GM19468 (cell line): ENCODE results near the gene EXOC3L4.
"Not testable (repeated sequence)": the region's sequence is repeated elsewhere in the genome, so short reads cannot be mapped to it uniquely, and the experiment has no call there.

ENCODE experiments used
- ATAC-seq: cut with Tn5 transposase; IDR thresholded peaks from one replicate; pipeline ENCODE4 v1.9.1; 2021; ENCODE audit warnings: mild to moderate bottlenecking, moderate library complexity, moderate number of reproducible peaks; ENCODE audit not compliant: unreplicated experiment; ENCODE audit errors: extremely low read depth

Gene EXOC3L4

DNA sequence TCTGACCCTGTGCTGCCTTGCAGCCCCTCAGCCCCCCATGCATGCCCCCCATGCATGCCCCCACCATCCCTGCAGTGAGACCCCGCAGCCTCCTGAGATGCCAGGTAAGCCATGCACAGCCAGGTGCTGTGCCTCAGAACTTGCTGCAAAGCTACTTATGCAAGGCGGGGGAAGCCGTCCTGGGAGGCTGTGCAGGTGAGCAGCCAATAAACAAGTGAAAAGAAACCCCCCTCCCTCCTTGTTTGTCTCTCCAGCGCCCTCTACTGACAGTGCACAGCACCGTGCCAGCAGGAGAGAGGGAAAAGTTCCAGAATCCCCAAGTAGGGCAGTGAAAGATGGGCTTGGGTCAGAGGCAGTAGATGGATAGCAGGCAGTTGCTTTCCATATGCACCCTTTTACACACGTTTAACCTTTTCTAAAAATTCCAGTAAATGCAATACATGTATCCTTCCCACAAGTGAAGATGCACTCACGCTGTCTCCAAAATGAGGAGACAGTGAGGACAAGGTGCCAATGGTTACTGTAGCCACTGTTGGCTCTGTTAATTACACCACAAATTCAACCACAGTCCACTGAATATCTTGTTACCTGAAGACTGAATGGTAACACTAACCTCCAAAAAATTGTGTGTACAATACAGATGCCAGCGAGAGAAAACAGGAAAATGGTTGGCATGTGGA, 46.7 kb downstream of the EXOC3L4 start:
- ATAC-seq = no peak

- no peak for ATAC-seq
Measured at GRCh38 chr14:103142026-103142425, 47.5 kb downstream of the EXOC3L4 start.

DNA sequence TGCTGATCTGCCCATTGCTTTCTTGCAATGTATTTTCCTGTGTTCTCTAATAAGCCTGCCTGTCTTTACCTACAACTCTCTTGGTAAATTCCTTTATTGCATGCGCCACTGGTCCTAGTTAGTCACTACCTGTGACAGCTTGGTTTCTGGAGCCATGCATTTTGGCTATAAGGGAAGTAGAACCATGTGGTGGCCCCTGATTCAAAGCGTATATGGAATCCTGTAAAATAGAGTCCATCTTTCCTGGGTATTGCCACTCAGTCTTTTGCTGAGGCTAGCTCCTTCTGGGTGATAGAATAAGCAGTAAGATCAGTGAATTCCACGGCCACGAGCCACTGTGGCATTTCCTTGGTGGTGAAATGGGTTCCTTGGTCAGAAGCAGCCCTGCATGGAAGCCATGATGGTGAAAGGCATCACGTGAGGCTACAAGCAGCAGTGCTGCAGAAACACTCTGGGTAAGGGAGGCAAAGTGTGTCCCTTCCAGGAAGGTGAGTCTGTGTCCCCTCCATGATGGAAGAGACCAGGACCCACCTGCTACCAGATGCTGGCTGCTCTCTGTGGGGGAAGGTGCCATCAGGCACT, 48.3 kb downstream of the EXOC3L4 start:
- ATAC-seq = no peak

- no peak for ATAC-seq
Measured at GRCh38 chr14:103143506-103143905, 49.0 kb downstream of the EXOC3L4 start.

DNA sequence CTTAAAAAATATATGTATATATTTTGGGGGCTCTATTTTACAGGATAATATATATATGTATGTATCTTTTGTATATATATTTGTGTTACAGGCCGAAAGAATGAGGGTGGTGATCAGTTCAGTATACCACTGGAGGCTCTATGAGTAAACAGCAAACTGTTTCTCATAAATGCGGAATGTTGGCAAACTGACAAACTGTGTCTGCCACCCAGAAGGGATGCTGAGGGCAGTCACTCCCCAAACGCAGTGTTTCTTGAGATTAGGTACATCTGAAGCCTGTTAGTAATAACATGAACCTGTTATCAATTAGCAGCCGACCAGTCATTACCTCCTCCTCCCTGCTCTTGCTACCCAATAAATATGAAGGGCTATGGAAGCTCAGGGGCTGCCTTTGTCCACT, 49.6 kb downstream of the EXOC3L4 start:
- ATAC-seq = no peak

DNA sequence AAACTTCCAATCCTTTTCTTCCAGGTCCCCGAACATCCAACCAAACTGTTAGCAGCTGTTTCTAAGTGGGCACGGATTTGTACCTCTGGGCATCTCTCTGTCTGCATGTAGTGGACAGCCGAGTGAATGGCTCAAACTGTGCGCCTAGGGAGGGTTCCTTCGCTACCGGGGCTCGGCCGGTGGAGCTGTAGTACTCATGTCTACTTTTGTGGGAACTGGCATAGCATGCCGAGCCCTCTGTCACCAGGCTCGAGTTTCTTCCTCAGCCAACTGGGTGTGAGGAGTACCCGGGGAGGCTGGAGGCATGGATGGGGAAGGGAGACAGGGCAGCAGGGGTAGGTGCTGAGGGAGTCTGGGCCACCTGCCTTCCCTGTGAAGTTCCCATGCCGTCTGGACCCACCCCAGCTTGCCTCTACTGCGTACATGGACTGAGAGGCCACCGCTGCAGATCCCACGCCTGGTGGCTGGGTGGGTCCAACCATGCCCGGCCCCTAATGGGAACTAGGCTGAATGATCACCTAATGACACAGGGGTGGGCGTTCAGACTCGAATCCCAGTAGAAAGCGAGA, 51.7 kb downstream of the EXOC3L4 start:
- ATAC-seq = no peak

- ATAC-seq = no peak
Measured at GRCh38 chr14:103149351-103150237, 55.1 kb downstream of the EXOC3L4 start.

DNA sequence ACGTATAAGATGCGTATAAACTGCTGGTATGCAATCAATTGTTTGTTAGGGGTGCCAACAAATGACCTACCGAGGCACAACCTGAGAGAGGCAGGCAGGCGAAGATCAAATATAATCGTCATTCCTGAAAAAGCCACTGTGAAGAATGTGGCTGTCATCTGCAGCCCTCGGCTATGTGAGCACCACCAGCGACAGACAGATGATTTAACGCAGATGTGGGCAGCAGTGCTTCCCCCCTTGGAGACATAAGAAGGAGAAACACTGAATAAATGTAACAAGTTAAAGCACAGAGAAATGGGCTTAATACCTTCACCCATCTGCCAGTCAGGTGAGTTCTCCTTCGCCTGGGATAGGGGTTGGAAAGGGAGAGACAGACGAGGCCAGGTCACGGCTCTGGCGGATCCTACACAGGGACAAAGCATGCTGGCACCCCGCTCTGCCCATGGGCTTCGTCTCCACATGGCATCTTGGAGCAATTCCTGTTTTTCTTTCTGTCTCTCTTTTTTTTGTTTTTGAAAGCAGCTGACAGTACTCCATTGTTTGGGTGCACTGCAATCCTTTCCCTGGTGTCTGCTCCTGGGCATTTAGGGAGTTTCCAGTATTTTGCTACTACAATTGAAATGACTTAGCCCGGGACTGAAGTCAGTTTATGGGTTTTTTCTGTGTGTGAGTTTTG, 56.9 kb downstream of the EXOC3L4 start:
- ATAC-seq = no peak

DNA sequence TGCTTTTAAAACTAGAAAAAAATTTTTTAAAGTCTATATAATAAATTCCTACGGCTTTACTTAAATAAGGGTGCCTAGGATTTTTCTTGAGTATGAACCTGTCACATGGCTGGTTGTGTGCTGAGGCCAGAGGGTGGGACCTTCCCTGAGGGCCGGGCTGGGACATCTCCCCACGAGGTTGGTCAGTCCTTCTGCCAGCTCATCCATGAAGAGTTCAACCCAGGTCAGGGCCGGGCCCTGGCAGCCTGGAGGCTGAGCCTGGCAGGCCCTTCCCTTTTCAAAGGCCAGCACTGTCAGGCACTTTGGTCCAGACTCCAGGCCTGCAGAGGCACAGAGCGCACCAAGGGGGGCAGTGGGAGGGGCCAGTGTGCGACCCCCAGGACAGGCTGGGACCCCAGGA, 60.5 kb downstream of the EXOC3L4 start:
- no peak for ATAC-seq

DNA sequence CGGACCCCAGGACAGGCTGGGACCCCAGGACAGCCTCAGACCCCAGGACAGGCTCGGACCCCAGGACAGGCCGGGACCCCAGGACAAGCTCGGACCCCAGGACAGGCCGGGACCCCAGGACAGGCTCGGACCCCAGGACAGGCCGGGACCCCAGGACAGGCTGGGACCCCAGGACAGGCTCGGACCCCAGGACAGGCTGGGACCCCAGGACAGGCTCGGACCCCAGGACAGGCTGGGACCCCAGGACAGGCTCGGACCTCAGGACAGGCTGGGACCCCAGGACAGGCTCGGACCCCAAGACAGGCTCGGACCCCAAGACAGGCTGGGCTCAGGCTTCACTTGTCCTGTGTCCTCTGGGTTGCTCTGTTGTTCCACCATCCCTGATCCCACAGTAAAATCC, 60.9 kb downstream of the EXOC3L4 start:
- ATAC-seq = not testable (repeated sequence)

DNA sequence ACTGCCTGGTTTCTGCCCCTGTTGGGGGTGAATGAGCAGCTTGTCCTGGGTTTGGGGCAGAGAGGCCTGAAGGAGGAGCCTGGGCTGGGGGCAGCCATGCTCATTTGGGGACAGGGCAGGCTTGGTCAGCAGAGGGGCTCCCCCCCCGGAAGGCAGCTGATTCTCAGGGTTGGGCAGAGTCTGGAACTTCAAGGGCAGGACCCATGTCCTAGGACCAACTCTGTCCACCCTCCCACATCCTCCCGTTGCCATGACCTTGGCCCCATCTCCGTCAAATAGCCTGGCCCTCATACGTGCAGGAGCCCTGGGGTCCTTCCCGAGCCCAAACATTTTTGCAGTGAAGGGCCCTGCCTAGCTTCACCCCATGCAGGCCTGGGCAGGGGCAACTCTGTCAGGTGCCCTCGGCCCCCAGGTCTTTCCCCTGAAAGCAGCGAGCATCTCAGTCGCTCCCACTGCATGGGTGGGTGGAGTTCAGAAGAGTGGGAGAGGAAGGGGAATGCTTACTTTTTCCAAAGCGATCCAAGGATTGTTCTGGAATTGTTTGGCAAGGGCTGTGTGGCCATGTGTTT, 61.4 kb downstream of the EXOC3L4 start:
- no peak for ATAC-seq

GRCh38 chr14:103156651-103157378, 62.3 kb downstream of the EXOC3L4 start:
- no peak for ATAC-seq

DNA sequence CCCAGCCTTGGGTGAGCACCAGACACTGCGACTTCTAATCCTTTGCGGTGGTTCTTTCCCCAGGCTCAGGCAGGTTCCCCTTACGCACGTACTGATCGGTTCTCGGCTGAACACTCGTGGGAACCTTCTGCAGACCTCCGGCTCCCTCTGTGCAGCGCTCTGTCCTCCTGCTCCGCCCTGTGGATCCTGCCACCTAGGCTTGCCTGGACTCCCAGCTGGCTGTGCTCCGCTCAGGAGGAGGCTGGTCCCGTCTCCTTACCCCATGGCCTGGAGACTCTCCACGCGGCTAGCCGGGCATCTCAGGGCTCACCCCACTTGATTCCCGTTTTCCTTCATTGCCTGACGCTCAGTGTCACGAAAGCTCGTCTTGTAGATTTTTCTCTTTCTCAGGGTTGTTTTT, 63.4 kb downstream of the EXOC3L4 start:
- ATAC-seq = no peak

DNA sequence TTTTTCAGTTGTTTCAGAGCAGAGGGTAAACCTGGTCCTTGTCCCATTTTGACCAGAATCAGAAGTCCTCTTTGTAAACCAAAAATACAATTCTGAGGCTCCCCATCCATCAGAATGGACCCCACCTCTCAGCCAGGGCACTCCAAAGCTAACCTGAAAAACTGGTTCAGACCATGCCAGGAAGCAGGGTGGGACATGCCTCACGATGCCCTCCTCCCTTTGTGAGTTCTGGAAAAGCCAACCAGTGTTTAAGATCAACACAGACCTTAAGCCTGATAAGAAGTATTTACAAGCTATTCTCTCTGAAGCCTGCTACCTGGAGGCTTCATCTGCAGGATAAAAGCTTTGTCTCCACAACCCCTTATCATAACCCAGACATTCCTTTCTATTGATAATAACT, 64.2 kb downstream of the EXOC3L4 start:
- ATAC-seq = no peak
